HG02870 (cell line): ENCODE results near the gene LRP1B.

Experiments used
- ATAC-seq: cut with Tn5 transposase; IDR thresholded peaks from one replicate; pipeline ENCODE4 v1.9.1; 2021; ENCODE audit warnings: mild to moderate bottlenecking, moderate library complexity; ENCODE audit not compliant: unreplicated experiment

LRP1B gene

GRCh38 chr2:140247451-140248195 lies 1883.2 kb downstream of the LRP1B start:
- no peak for ATAC-seq

- no peak for ATAC-seq
Observed at GRCh38 chr2:140246957-140247356, 1883.9 kb downstream of the LRP1B start.

GRCh38 chr2:140246058-140246457 lies 1884.8 kb downstream of the LRP1B start:
- no peak for ATAC-seq

GRCh38 chr2:140242889-140243288 lies 1887.9 kb downstream of the LRP1B start:
- ATAC-seq = no peak

- no peak for ATAC-seq
Observed at GRCh38 chr2:140234116-140234515, 1896.7 kb downstream of the LRP1B start.

- no peak for ATAC-seq
Observed at GRCh38 chr2:140210963-140211362, 1919.9 kb downstream of the LRP1B start.

GRCh38 chr2:140205093-140205492 lies 1925.7 kb downstream of the LRP1B start:
- ATAC-seq = no peak

- ATAC-seq = no peak
Observed at GRCh38 chr2:140203347-140203746, 1927.5 kb downstream of the LRP1B start.

GRCh38 chr2:140201572-140201971 lies 1929.2 kb downstream of the LRP1B start:
- no peak for ATAC-seq

- no peak for ATAC-seq
Observed at GRCh38 chr2:140200764-140201163, 1930.1 kb downstream of the LRP1B start.

GRCh38 chr2:140200307-140200706 lies 1930.5 kb downstream of the LRP1B start:
- ATAC-seq = no peak

GRCh38 chr2:140199312-140199711 lies 1931.5 kb downstream of the LRP1B start:
- ATAC-seq = no peak

GRCh38 chr2:140187086-140187485 lies 1943.7 kb downstream of the LRP1B start:
- no peak for ATAC-seq

GRCh38 chr2:140186313-140186712 lies 1944.5 kb downstream of the LRP1B start:
- no peak for ATAC-seq

- ATAC-seq = no peak
Observed at GRCh38 chr2:140185076-140185475, 1945.7 kb downstream of the LRP1B start.

- ATAC-seq = no peak
Observed at GRCh38 chr2:140183056-140183765, 1947.6 kb downstream of the LRP1B start.
